A549 (cell line): ENCODE data around the gene SACS. TPM values are rescaled to one million over a fixed set of nuclear protein-coding genes. Genes with fewer than 3 reads are reported as not detected.

Experiments used
- ATAC-seq, 2 experiments: fragments of 200-7000 bp in 1 of 2; fragments of >200 bp in 1 of 2; cut with Nextera tagmentation in 1 of 2; cut with Tn5 transposase in 1 of 2; 3 replicates each; pipeline versions ENCODE4 v1.8.0 to v1.9.1; 2018 to 2020; ENCODE audit warnings: mild to moderate bottlenecking in 1 of 2, moderate library complexity in 1 of 2
- CTCF ChIA-PET: fragments of 300-600 bp; sonication (Branson Sonifier 250); formaldehyde crosslinking; extraction: SDS; loops from one replicate; lab custom pipeline; 2021; ENCODE audit warnings: antibody characterized with exemption, inconsistent platforms; lab: Yijun Ruan, JAX
- POLR2A ChIA-PET: fragments of 350-600 bp; formaldehyde crosslinking; extraction: SDS; loops from one replicate; lab custom pipeline; 2021; ENCODE audit warnings: antibody characterized with exemption, inconsistent platforms; lab: Yijun Ruan, JAX
- DNase-seq, 2 experiments: peaks; one replicate each; pipeline versions ENCODE4 v3.0.0 to v3.0.0-alpha.2; 2011 to 2016; ENCODE audit warnings: low read depth in 1 of 2, low spot score in 1 of 2
- FAIRE-seq: peaks from 2 replicates; lab custom pipeline; 2011; peaks lifted over from hg19 to GRCh38; lab: Jason Lieb, UNC
- H3K27ac ChIP-seq, 2 experiments: fragments of >200 bp; sonication (Bioruptor Twin); formaldehyde crosslinking; 3 replicates each; pipeline ENCODE4 v1.5.1; 2016 to 2017
- H3K4me1 ChIP-seq: fragments of >200 bp; sonication (Bioruptor Twin); formaldehyde crosslinking; 3 replicates; pipeline ENCODE4 v1.6.1; 2016
- H3K4me2 ChIP-seq: fragments of >200 bp; sonication (Bioruptor Twin); formaldehyde crosslinking; 3 replicates; pipeline ENCODE4 v1.6.1; 2016
- H3K4me3 ChIP-seq: fragments of >200 bp; sonication (Bioruptor Twin); formaldehyde crosslinking; 3 replicates; pipeline ENCODE4 v1.5.1; 2016
- H3K9me3 ChIP-seq: fragments of >200 bp; sonication (Bioruptor Twin); formaldehyde crosslinking; 3 replicates; pipeline ENCODE4 v1.6.1; 2016
- BCL3 ChIP-seq: fragments of >200 bp; sonication (Bioruptor Twin); formaldehyde crosslinking; IDR thresholded peaks from 3 replicates; pipeline ENCODE4 v1.6.1; 2016
- CHD2 ChIP-seq: fragments of 150-350 bp; IDR thresholded peaks from 2 replicates; pipeline ENCODE4 v1.6.1; 2014; ENCODE audit warnings: low read length; ENCODE audit not compliant: partially characterized antibody
- EHF ChIP-seq: fragments of 250-450 bp; sonication (Bioruptor Pico); IDR thresholded peaks from 2 replicates; pipeline ENCODE4 v1.5.0; 2020; ENCODE audit warnings: mild to moderate bottlenecking
- EP300 ChIP-seq, 2 experiments: fragments of >200 bp; sonication (Bioruptor Twin); formaldehyde crosslinking; IDR thresholded peaks; 2 replicates in 1 of 2; 3 replicates in 1 of 2; pipeline ENCODE4 v1.6.1; 2016 to 2017
- GATA3 ChIP-seq: IDR thresholded peaks from 2 replicates; pipeline ENCODE4 v1.6.1; 2012; ENCODE audit warnings: borderline replicate concordance
- HDAC2 ChIP-seq: fragments of 200-600 bp; sonication (generic); IDR thresholded peaks from 2 replicates; pipeline ENCODE4 v1.6.1; 2016
- HMGXB4 ChIP-seq: fragments of 250-450 bp; sonication (Bioruptor Pico); IDR thresholded peaks from 2 replicates; pipeline ENCODE4 v1.5.0; 2021; ENCODE audit warnings: mild to moderate bottlenecking, moderate library complexity, borderline replicate concordance
- JUNB ChIP-seq: fragments of >200 bp; sonication (Bioruptor Twin); formaldehyde crosslinking; IDR thresholded peaks from 2 replicates; pipeline ENCODE4 v1.6.1; 2016
- MYC ChIP-seq: IDR thresholded peaks from 2 replicates; pipeline ENCODE4 v1.6.1; 2012; ENCODE audit warnings: mild to moderate bottlenecking, inconsistent platforms, low read length, improper control_type of control experiment, borderline replicate concordance
- PHF8 ChIP-seq: fragments of 200-600 bp; sonication (generic); IDR thresholded peaks from 2 replicates; pipeline ENCODE4 v1.6.1; 2016; ENCODE audit warnings: low read depth, mild to moderate bottlenecking, antibody characterized with exemption, moderate library complexity, borderline replicate concordance
- POLR2A ChIP-seq: IDR thresholded peaks from 2 replicates; pipeline ENCODE4 v1.6.1; 2012; ENCODE audit warnings: mild to moderate bottlenecking, low read length
- POLR2AphosphoS2 ChIP-seq: conservative IDR thresholded peaks from 2 replicates; pipeline ENCODE4 v1.6.1; 2012; ENCODE audit warnings: low read length, improper control_type of control experiment, inconsistent platforms
- RAD21 ChIP-seq, 2 experiments: fragments of >200 bp in 1 of 2; sonication (Bioruptor Twin) in 1 of 2; formaldehyde crosslinking in 1 of 2; IDR thresholded peaks in 1 of 2; conservative IDR thresholded peaks in 1 of 2; 2 replicates in 1 of 2; 3 replicates in 1 of 2; pipeline ENCODE4 v1.6.1; 2012 to 2018; ENCODE audit warnings: inconsistent platforms in 1 of 2
- USF2 ChIP-seq: fragments of 450-650 bp; IDR thresholded peaks from 2 replicates; pipeline ENCODE4 v1.6.1; 2014; ENCODE audit warnings: antibody characterized with exemption
- ZC3H11A ChIP-seq: fragments of 450-650 bp; IDR thresholded peaks from 2 replicates; pipeline ENCODE4 v1.6.1; 2014; ENCODE audit warnings: antibody characterized with exemption, mild to moderate bottlenecking
- ZFP36 ChIP-seq: fragments of 450-650 bp; IDR thresholded peaks from 2 replicates; pipeline ENCODE4 v1.6.1; 2014; ENCODE audit warnings: borderline replicate concordance; ENCODE audit not compliant: partially characterized antibody
- ZNF302 ChIP-seq: fragments of 250-450 bp; sonication (Bioruptor Pico); IDR thresholded peaks from 2 replicates; pipeline ENCODE4 v1.9.0; 2021; ENCODE audit warnings: inconsistent platforms, mild to moderate bottlenecking, moderate library complexity
- WGBS: methylation state at CpG from one replicate; pipeline ENCODE4 v1.1.6; 2017; ENCODE audit errors: missing lambda C conversion rate; 5-methylcytosine and 5-hydroxymethylcytosine counted together
- polyA plus RNA-seq, 4 experiments: library from polyadenylated mRNA; depleted of rRNA in 3 of 4; stranded (reverse); fragments of >200 nt; fragmentation: RNase III in 1 of 4; extraction: RNeasy Plus Mini Kit Qiagen cat#74134 plus additional on column Dnase treatment in 1 of 4; gene quantifications; 2 replicates in 3 of 4; 3 replicates in 1 of 4; pipeline ENCODE4 v1.2.3, GENCODE V29; 2011 to 2017
- TF ChIP-seq, protein P1 (sequence below): fragments of 200-600 bp; sonication (generic); IDR thresholded peaks from 2 replicates; pipeline ENCODE4 v1.6.1; 2016; ENCODE audit warnings: antibody characterized with exemption, mild to moderate bottlenecking, moderate library complexity
- TF ChIP-seq, protein P2 (sequence below): IDR thresholded peaks from 2 replicates; pipeline ENCODE4 v1.6.1; 2012
- TF ChIP-seq, protein P3 (sequence below): fragments of 150-350 bp; IDR thresholded peaks from 2 replicates; pipeline ENCODE4 v1.6.1; 2014; ENCODE audit warnings: low read depth, mild to moderate bottlenecking, low read length
- TF ChIP-seq, protein P4 (sequence below): fragments of >200 bp; sonication (Bioruptor Twin); formaldehyde crosslinking; IDR thresholded peaks from 3 replicates; pipeline ENCODE4 v1.5.1; 2016

SACS gene
- polyA plus RNA-seq, 2 of the 4 experiments (the other 2 are of a cell fraction) = 6.9 to 23.8 TPM

DNA sequence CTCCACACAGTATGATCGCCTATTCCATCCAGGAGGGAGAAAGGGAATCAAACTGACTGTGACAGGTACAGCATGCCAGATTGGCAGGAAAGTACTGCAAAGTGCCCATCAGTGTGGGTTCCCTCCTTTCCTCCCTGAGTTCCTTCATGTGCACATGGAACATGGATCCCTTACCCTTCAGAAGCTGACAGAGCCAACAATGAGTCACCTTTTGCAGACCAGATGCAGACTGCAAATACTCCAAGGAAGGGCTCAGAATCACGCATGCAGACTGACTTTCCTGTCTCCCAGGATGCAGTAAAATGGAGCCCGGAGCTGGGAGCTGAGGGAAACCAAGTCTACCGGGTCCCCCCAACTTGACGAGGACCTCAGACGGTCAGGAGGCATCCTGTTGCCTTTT lies 41.8 kb downstream of the SACS start:
- H3K9me3 ChIP-seq = no peaks in the 10 kb centered on the region
- TF ChIP-seq HMGXB4 (CRISPR knock-in tag) (no peak), USF2 (no peak), EP300 (IDR thresholded peaks at IDR 0.05) (no peak), JUNB (no peak), ZFP36 (no peak), HDAC2 (no peak), PHF8 (no peak), ZNF302 (CRISPR knock-in tag) (no peak)
- TF ChIP-seq, protein P1, sequence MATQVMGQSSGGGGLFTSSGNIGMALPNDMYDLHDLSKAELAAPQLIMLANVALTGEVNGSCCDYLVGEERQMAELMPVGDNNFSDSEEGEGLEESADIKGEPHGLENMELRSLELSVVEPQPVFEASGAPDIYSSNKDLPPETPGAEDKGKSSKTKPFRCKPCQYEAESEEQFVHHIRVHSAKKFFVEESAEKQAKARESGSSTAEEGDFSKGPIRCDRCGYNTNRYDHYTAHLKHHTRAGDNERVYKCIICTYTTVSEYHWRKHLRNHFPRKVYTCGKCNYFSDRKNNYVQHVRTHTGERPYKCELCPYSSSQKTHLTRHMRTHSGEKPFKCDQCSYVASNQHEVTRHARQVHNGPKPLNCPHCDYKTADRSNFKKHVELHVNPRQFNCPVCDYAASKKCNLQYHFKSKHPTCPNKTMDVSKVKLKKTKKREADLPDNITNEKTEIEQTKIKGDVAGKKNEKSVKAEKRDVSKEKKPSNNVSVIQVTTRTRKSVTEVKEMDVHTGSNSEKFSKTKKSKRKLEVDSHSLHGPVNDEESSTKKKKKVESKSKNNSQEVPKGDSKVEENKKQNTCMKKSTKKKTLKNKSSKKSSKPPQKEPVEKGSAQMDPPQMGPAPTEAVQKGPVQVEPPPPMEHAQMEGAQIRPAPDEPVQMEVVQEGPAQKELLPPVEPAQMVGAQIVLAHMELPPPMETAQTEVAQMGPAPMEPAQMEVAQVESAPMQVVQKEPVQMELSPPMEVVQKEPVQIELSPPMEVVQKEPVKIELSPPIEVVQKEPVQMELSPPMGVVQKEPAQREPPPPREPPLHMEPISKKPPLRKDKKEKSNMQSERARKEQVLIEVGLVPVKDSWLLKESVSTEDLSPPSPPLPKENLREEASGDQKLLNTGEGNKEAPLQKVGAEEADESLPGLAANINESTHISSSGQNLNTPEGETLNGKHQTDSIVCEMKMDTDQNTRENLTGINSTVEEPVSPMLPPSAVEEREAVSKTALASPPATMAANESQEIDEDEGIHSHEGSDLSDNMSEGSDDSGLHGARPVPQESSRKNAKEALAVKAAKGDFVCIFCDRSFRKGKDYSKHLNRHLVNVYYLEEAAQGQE = no peak
- H3K4me2 ChIP-seq = no peak overlapping the region
- 54% methylated on average over 6 of the region's 6 CpGs for WGBS
- no peaks in the 10 kb centered on the region for H3K4me1 ChIP-seq
- FAIRE-seq (no peak), ATAC-seq (no peak), DNase-seq (no peak)
- H3K27ac ChIP-seq = no peak overlapping the region
- no peak overlapping the region for H3K4me3 ChIP-seq
- CTCF ChIA-PET = interaction anchor here (0.7 kb wide), 1 partner anchor 17 kb away, joined by 3 read pairs; no protein-coding TSS in a partner anchor
- POLR2A ChIA-PET = no interaction called here

GRCh38 chr13:23386533-23386932 lies 47.0 kb downstream of the SACS start:
- CTCF ChIA-PET = interaction anchor here (0.6 to 2.0 kb wide), 2 partner anchors 39 to 185 kb away, joined by 4 read pairs; no protein-coding TSS in a partner anchor
- POLR2A ChIA-PET = no interaction called here
- no peak for ATAC-seq

GRCh38 chr13:23385931-23386330 lies 47.6 kb downstream of the SACS start:
- CTCF ChIA-PET = interaction anchor here (1.0 to 2.0 kb wide), 2 partner anchors 10 to 40 kb away, joined by 4 read pairs; no protein-coding TSS in a partner anchor
- Histone ChIP-seq H3K9me3 (no peaks in the 10 kb centered on the region), H3K4me3 (no peak overlapping the region), H3K27ac (no peak overlapping the region), H3K4me2 (no peak overlapping the region), H3K4me1 (no peaks in the 10 kb centered on the region)
- FAIRE-seq (no peak), ATAC-seq (no peak), DNase-seq (no peak)
- 70% methylated on average over 3 of the region's 3 CpGs for WGBS
- POLR2A ChIA-PET = no interaction called here
- TF ChIP-seq MYC (no peak), POLR2AphosphoS2 (no peak), BCL3 (no peak), POLR2A (no peak), RAD21 (conservative IDR thresholded peaks at IDR 0.05 in 1 of 2, IDR thresholded peaks at IDR 0.05 in 1 of 2) (no peak), CHD2 (no peak), ZC3H11A (no peak)
- TF ChIP-seq, protein P2, sequence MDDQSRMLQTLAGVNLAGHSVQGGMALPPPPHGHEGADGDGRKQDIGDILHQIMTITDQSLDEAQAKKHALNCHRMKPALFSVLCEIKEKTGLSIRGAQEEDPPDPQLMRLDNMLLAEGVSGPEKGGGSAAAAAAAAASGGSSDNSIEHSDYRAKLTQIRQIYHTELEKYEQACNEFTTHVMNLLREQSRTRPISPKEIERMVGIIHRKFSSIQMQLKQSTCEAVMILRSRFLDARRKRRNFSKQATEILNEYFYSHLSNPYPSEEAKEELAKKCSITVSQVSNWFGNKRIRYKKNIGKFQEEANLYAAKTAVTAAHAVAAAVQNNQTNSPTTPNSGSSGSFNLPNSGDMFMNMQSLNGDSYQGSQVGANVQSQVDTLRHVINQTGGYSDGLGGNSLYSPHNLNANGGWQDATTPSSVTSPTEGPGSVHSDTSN = no peak
- TF ChIP-seq, protein P3, sequence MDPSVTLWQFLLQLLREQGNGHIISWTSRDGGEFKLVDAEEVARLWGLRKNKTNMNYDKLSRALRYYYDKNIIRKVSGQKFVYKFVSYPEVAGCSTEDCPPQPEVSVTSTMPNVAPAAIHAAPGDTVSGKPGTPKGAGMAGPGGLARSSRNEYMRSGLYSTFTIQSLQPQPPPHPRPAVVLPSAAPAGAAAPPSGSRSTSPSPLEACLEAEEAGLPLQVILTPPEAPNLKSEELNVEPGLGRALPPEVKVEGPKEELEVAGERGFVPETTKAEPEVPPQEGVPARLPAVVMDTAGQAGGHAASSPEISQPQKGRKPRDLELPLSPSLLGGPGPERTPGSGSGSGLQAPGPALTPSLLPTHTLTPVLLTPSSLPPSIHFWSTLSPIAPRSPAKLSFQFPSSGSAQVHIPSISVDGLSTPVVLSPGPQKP = no peak
- TF ChIP-seq, protein P4, sequence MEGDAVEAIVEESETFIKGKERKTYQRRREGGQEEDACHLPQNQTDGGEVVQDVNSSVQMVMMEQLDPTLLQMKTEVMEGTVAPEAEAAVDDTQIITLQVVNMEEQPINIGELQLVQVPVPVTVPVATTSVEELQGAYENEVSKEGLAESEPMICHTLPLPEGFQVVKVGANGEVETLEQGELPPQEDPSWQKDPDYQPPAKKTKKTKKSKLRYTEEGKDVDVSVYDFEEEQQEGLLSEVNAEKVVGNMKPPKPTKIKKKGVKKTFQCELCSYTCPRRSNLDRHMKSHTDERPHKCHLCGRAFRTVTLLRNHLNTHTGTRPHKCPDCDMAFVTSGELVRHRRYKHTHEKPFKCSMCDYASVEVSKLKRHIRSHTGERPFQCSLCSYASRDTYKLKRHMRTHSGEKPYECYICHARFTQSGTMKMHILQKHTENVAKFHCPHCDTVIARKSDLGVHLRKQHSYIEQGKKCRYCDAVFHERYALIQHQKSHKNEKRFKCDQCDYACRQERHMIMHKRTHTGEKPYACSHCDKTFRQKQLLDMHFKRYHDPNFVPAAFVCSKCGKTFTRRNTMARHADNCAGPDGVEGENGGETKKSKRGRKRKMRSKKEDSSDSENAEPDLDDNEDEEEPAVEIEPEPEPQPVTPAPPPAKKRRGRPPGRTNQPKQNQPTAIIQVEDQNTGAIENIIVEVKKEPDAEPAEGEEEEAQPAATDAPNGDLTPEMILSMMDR = no peak

More at GRCh38 chr13:23386533-23386932, 47.0 kb downstream of the SACS start:
- H3K4me2 ChIP-seq = no peak overlapping the region
- no peak for FAIRE-seq
- DNase-seq = no peak
- TF ChIP-seq EHF (CRISPR knock-in tag) (no peak), GATA3 (no peak)
- TF ChIP-seq, all 56 proteins: peak for 0
- H3K4me3 ChIP-seq = no peak overlapping the region
- no peaks in the 10 kb centered on the region for H3K9me3 ChIP-seq
- no peak overlapping the region for H3K27ac ChIP-seq
- H3K4me1 ChIP-seq = no peaks in the 10 kb centered on the region
- WGBS = 98% methylated on average over 2 of the region's 2 CpGs
